ENCODE results near the gene SH3BP4. TPM values are rescaled to one million over a fixed set of nuclear protein-coding genes. Genes with fewer than 3 reads are reported as not detected.

Gene SH3BP4
- total and polyA plus RNA-seq, 2 of the 13 experiments (the other 11 are each of a cell fraction or from before 2014, with no cell fraction given), result 34.6 to 99.1 TPM

DNA sequence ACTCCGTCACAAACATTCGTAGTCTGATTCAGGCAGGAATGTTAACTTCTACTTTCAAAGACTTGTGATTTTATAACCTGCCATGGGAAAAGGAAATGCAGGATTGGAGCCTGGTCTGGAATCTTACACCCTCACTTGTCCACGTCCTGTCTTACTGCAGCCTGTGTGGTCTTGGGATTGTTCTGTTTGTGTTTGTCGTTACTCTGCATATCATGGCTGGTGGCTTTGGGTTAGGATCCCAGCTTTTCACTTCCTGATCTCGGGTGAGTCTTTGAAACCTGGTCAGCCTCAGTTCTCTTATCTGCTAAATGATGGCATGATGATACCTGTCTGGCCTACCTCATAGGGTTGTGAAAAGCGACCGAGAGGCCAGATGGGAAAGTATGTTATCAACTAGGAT is 34.6 kb downstream of the SH3BP4 start:
- H3K4me1 ChIP-seq (ENCODE audit: insufficient read depth, low read length), result peaks cover 97% of the 10 kb centered on the region
- BruUV-seq (replicated peaks), result no TSS peak
- peaks cover 96% of the 10 kb centered on the region for H4K20me1 ChIP-seq (ENCODE audit: insufficient read depth, low read length)
- no peak overlapping the region for H3K4me3 ChIP-seq (replicated peaks in 1 of 3; ENCODE audit: insufficient read depth in 1 of 3, low read depth in 2 of 3, low read length in 3 of 3)
- 94% methylated on average over 7 of the region's 7 CpGs for WGBS (ENCODE audit: low lambda C conversion rate)
- intact Hi-C loops (cut with micrococcal nuclease; ENCODE audit: unreplicated experiment), result loop anchor here (10.0 kb wide), 1 partner anchor 432 kb away; no protein-coding TSS in a partner anchor
- H3K27me3 ChIP-seq (ENCODE audit: control insufficient read depth in 1 of 2, insufficient read depth in 2 of 2, low read length in 2 of 2), result no peaks in the 10 kb centered on the region
- no peaks in the 10 kb centered on the region for H3K9me3 ChIP-seq (ENCODE audit: low read length)
- DNase-seq (ENCODE audit: low spot score), result no peak
- no peak for ATAC-seq
- no peak overlapping the region for H3K27ac ChIP-seq (ENCODE audit: extremely low read length, insufficient read depth, low read length)
- no peak overlapping the region for H3K4me2 ChIP-seq (ENCODE audit: low read depth, low read length)
- H2AFZ ChIP-seq (ENCODE audit: low read length), result no peak overlapping the region
- TF ChIP-seq, protein P1, sequence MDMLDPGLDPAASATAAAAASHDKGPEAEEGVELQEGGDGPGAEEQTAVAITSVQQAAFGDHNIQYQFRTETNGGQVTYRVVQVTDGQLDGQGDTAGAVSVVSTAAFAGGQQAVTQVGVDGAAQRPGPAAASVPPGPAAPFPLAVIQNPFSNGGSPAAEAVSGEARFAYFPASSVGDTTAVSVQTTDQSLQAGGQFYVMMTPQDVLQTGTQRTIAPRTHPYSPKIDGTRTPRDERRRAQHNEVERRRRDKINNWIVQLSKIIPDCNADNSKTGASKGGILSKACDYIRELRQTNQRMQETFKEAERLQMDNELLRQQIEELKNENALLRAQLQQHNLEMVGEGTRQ (IDR thresholded peaks at IDR 0.05; ENCODE audit: low read depth, low read length), result no peak
- TF ChIP-seq, protein P1 (CRISPR knock-in tag; IDR thresholded peaks at IDR 0.05; ENCODE audit: borderline replicate concordance), result no peak
- TF ChIP-seq ETV5 (CRISPR knock-in tag; IDR thresholded peaks at IDR 0.05; ENCODE audit: borderline replicate concordance) (no peak), ISL2 (CRISPR knock-in tag; IDR thresholded peaks at IDR 0.05) (no peak), YEATS2 (CRISPR knock-in tag; IDR thresholded peaks at IDR 0.05; ENCODE audit: borderline replicate concordance) (no peak), RBM22 (optimal IDR thresholded peaks at IDR 0.05; ENCODE audit: low read length) (peak; percentile 69)
- TF ChIP-seq, protein P2, sequence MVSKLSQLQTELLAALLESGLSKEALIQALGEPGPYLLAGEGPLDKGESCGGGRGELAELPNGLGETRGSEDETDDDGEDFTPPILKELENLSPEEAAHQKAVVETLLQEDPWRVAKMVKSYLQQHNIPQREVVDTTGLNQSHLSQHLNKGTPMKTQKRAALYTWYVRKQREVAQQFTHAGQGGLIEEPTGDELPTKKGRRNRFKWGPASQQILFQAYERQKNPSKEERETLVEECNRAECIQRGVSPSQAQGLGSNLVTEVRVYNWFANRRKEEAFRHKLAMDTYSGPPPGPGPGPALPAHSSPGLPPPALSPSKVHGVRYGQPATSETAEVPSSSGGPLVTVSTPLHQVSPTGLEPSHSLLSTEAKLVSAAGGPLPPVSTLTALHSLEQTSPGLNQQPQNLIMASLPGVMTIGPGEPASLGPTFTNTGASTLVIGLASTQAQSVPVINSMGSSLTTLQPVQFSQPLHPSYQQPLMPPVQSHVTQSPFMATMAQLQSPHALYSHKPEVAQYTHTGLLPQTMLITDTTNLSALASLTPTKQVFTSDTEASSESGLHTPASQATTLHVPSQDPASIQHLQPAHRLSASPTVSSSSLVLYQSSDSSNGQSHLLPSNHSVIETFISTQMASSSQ (IDR thresholded peaks at IDR 0.05; ENCODE audit: low read depth), result no peak
- TF ChIP-seq, protein P2 (CRISPR knock-in tag; IDR thresholded peaks at IDR 0.05; ENCODE audit: borderline replicate concordance), result no peak
- H3K36me3 ChIP-seq (replicated peaks in 1 of 2; ENCODE audit: control insufficient read depth in 1 of 2, insufficient read depth in 2 of 2, low read length in 2 of 2), result peaks cover 17 to 56% of the 10 kb centered on the region in 2 experiments; a peak in 4 of 5 replicates
- CTCF ChIA-PET (ENCODE audit: low intra/inter-chr PET ratio, low total read pairs), result no interaction called here
- H3K9ac ChIP-seq (ENCODE audit: insufficient read depth, low read depth, low read length), result no peak overlapping the region
- in situ Hi-C loops (cut with HindIII; ENCODE audit: extremely low pct_ligation_motif_present, low pct_unique_long_range_greater_than_20kb), result no loop called here
- POLR2A ChIA-PET, result interaction anchor here (10.4 kb wide), 1 partner anchor 12 kb away, joined by 268 read pairs; no protein-coding TSS in a partner anchor
- FAIRE-seq, result no peak
- H3K79me2 ChIP-seq (ENCODE audit: insufficient read depth, low read length), result peaks cover 100% of the 10 kb centered on the region

All from HepG2 (cell line).